ENCODE data around the gene KANTR. TPM values are rescaled to one million over a fixed set of nuclear protein-coding genes. Genes with fewer than 3 reads are reported as not detected.
"Not testable (repeated sequence)": the region's sequence is repeated elsewhere in the genome, so short reads cannot be mapped to it uniquely, and the experiment has no call there.

Gene KANTR
- total RNA-seq, 4 donors from 2014 or later, result 5.4 to 22.2 (median 16.7) TPM

DNA sequence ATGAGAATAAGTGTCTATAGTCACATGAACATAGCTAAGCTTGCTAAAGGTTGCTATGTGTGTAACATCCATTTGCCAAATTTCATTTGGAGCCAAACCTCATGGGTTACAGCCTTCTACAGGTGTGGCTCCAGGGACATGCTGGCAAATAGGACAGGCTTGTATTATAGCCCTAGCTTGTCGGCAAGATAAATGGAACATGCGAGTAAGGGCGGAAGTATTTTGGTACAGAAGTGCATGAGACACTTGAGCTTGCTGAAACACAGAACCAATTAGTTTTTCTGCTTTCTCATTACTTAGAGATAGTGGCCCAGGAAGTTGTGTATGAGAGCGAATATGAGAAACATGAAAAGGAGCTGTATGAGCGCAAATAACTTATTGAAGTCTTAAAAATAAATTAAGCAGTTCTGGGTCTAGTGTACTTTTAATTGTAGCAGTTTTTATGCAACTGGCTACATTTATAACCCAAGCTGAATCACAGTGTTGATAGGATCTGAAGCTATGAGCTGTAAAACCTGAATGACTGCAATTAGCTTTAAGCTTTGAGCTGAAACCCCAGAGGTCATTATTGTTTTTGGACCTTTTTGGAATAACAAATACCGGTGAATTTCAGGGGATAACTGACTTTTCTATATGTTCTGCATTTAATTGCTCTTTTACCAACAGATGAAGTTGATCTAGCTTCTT is 66.5 kb downstream of the KANTR start:
- TF ChIP-seq, protein P1, sequence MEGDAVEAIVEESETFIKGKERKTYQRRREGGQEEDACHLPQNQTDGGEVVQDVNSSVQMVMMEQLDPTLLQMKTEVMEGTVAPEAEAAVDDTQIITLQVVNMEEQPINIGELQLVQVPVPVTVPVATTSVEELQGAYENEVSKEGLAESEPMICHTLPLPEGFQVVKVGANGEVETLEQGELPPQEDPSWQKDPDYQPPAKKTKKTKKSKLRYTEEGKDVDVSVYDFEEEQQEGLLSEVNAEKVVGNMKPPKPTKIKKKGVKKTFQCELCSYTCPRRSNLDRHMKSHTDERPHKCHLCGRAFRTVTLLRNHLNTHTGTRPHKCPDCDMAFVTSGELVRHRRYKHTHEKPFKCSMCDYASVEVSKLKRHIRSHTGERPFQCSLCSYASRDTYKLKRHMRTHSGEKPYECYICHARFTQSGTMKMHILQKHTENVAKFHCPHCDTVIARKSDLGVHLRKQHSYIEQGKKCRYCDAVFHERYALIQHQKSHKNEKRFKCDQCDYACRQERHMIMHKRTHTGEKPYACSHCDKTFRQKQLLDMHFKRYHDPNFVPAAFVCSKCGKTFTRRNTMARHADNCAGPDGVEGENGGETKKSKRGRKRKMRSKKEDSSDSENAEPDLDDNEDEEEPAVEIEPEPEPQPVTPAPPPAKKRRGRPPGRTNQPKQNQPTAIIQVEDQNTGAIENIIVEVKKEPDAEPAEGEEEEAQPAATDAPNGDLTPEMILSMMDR (IDR thresholded peaks at IDR 0.05), result no peak
- DNase-seq (ENCODE audit: low spot score) (no peak), ATAC-seq (ENCODE audit: low FRiP score) (no peak)

DNA sequence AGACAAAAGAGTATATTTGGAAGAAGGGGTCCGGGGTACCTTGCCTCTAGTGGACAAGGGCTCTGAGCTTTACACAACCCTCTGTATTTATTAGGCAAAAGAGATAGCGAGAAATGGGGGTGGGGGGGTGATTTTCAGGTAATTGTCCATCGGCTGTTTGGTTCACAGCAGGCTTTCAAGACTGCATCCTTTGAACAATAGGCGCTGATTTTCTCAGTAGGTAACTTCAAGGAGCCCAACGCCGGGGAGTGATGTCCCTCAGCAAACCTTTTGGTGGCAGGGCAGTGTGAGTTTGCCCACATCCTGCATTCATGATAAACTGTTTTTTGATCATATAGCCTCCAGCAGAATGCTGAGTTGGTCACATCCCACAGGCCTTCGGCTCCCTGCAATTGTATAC is 69.5 kb downstream of the KANTR start:
- ATAC-seq (ENCODE audit: low FRiP score), result no peak
- TF ChIP-seq, protein P1 (IDR thresholded peaks at IDR 0.05), result no peak
- no peak for DNase-seq (ENCODE audit: low spot score)

DNA sequence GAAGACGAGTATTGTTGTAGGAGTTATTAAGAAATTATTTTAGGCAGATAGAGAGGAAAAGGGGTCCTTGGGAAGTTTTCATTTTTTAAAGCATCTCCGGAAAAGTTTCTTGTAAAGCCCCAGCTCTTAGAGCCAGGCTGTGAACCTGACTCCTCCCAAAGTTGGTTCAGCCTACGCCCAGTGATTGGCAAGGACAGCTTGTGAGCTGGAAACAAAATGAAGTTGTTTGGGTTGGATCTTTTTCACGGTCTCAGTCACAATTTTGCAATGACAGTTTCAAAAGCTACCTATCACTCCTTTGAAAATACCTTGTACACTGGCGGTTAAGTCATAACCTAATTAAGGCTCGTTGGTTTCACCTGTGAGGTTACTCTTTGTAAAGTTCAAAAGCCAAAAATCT is 70.6 kb downstream of the KANTR start:
- ATAC-seq (ENCODE audit: low FRiP score); DNase-seq (ENCODE audit: low spot score): not testable (repeated sequence)

DNA sequence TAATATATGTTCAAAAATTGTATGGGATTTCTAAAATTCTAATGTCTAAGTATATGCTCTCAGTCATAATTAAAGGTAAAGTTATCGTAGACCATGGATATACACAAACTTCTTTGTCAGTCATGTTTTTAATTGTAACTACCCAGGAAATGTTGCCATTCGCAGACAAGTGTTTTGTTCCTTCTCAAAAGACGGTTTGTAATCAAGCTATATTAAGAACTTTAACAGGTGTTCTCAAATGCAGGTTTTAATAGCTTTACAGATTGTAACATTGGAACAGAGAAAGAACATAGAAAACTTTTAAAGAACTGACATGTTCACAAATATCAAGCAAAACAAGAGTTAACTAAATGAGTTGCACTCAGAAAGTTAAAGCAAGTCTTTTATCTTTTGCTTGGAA is 72.2 kb downstream of the KANTR start:
- TF ChIP-seq, protein P1 (IDR thresholded peaks at IDR 0.05), result no peak
- ATAC-seq (ENCODE audit: low FRiP score) (no peak), DNase-seq (ENCODE audit: low spot score) (no peak)

DNA sequence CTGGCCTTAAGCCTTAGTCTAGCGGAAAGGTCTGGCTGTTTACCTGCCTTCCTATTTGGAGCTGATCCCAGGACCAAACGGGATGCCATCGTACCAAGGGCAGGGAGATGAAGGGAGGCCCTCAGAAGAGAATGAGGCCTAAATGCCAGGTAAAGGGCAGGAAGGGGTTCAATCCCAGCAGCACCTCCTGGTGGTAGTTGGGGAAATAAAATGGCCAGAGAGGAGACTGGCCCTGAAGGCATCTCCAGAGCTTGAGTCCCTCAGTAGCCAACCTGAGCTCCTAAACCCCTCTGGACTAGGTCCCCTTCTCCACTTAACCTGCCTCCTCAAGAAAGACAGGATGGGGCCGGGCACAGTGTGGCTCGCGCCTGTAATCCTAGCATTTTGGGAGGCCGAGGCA is 77.4 kb downstream of the KANTR start:
- no peak for DNase-seq (ENCODE audit: low spot score)
- no peak for ATAC-seq (ENCODE audit: low FRiP score)
- TF ChIP-seq, protein P1 (IDR thresholded peaks at IDR 0.05), result no peak

Small RNA genes within 50 kb of the gene (small RNA-seq; reads per million reads assigned to genes)
- gene AL139396.1 (not detected), gene AL591212.2 (not detected)

Other genes with a start within 250 kb of the KANTR start
- gene XAGE3, start 226.1 kb upstream of the KANTR start, total RNA-seq, result not detected
- 10 to 100 TPM; 21.0 to 25.5 (median 24.5) TPM for gene FAM156B, start 196.8 kb upstream of the KANTR start, total RNA-seq
- 10 to 100 TPM in 3 of 4 donors, 1 to 10 TPM in 1; 9.0 to 43.8 (median 15.2) TPM for gene FAM156A, start 135.6 kb upstream of the KANTR start, total RNA-seq
- 1 to 10 TPM in 3 of 4 donors, under 1 TPM in 1; 0.72 to 2.0 (median 1.6) TPM for gene GPR173, start 45.4 kb upstream of the KANTR start, total RNA-seq
- gene TSPYL2, start 11.8 kb upstream of the KANTR start, total RNA-seq, result 100 to 1,000 TPM in 1 of 4 donors, 10 to 100 TPM in 3; 30.9 to 127 (median 53.9) TPM
- 100 to 1,000 TPM in 2 of 4 donors, 10 to 100 TPM in 2; 74.9 to 101 (median 93.1) TPM for gene KDM5C, start 131.1 kb downstream of the KANTR start, total RNA-seq
- gene IQSEC2, start 187.4 kb downstream of the KANTR start, total RNA-seq, result 10 to 100 TPM; 12.2 to 14.8 (median 14.0) TPM